ENCODE data around the gene CCL7.

Gene CCL7

DNA sequence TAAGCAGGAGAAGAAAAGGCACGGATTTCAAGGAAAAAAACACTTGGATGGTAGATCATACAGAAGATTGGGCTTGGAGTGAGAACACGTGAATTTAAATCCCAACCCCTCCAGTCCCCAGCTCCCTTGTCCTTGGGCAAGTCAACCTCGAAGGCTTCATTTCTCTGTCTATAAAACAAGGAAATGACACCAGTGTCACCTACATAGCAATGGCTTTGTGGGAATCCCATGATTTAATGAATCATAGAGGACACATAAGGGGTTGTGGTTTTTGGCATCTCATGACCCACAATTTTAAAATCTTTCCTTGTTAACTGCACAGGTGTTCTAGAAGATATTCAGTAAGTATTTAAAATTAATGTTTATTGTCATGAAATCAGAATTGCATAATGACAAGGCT is 23.1 kb upstream of the CCL7 start:
- no peak for DNase-seq (ENCODE audit: low read depth in 2 of 2)

GRCh38 chr17:34248511-34249024 is 21.5 kb upstream of the CCL7 start:
- no peak for DNase-seq (ENCODE audit: low read depth in 2 of 2)

DNA sequence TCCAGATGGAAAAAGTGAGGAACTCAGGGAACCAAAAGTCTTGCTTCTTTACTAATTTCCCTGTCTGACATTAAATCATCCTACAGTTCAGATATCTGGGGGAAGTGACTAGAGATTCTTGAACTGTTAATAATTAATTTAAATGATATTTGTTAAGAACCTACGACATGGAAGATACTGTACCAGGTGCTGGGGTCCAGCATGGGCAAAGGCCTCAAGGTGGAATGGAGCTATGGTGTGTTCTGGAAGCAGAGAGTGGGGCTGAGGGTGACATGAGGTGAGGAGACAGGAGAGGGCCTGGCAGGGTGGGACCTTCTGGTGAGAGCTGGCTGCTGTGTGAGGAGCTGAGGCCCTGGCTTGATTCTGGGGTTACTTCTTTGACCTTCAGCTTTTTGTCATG is 21.0 kb upstream of the CCL7 start:
- DNase-seq (ENCODE audit: low read depth in 2 of 2) = no peak

- no peak for DNase-seq (ENCODE audit: low read depth in 2 of 2)
Measured at GRCh38 chr17:34249478-34249877, 20.5 kb upstream of the CCL7 start.

- no peak for DNase-seq (ENCODE audit: low read depth in 2 of 2)
Measured at GRCh38 chr17:34251186-34251585, 18.8 kb upstream of the CCL7 start.

- DNase-seq (ENCODE audit: low read depth in 2 of 2) = no peak
Measured at GRCh38 chr17:34252095-34252443, 18.0 kb upstream of the CCL7 start.

DNA sequence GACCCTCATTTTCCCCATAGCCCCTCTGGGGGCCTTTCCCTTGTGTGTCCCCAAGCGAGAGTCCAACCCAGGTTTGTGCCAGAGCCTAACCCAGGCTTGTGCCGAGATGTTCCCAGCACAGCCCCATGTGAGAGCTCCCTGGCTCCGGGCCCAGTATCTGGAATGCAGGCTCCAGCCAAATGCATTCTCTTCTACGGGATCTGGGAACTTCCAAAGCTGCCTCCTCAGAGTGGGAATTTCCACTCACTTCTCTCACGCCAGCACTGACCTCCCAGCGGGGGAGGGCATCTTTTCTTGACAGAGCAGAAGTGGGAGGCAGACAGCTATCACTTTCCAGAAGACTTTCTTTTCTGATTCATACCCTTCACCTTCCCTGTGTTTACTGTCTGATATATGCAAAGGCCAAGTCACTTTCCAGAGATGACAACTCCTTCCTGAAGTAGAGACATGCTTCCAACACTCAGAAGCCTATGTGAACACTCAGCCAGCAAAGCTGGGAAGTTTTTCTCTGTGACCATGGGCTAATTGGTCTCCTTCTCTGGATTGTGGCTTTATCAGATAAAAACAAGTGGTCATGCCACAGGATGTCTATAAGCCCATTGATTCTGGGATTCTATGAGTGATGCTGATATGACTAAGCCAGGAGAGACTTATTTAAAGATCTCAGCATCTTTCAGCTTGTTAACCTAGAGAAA is 17.4 kb upstream of the CCL7 start:
- DNase-seq (ENCODE audit: low read depth in 2 of 2) = peak; percentile 80 to 83

DNA sequence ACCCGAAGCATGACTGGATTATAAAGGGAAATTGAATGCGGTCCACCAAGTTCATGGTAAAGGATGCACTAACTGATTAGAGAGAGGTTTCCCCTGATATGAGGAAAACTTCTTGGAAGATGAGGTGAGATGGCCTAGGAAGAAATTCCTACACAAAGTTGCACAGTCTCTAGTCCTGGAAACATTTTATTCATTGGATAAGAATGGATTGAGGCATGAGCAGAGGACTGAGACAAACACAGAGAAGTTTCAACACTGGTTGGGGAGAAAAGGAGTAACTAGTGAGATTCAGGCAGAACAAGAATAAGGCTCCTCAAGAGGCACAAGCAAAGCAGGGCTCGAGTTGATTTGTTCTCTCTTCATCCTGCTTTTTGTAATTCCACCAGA is 16.9 kb upstream of the CCL7 start:
- DNase-seq (ENCODE audit: low read depth in 2 of 2) = no peak

- DNase-seq (ENCODE audit: low read depth in 2 of 2) = peak; percentile 61 to 70
Measured at GRCh38 chr17:34254146-34254545, 15.9 kb upstream of the CCL7 start.

DNA sequence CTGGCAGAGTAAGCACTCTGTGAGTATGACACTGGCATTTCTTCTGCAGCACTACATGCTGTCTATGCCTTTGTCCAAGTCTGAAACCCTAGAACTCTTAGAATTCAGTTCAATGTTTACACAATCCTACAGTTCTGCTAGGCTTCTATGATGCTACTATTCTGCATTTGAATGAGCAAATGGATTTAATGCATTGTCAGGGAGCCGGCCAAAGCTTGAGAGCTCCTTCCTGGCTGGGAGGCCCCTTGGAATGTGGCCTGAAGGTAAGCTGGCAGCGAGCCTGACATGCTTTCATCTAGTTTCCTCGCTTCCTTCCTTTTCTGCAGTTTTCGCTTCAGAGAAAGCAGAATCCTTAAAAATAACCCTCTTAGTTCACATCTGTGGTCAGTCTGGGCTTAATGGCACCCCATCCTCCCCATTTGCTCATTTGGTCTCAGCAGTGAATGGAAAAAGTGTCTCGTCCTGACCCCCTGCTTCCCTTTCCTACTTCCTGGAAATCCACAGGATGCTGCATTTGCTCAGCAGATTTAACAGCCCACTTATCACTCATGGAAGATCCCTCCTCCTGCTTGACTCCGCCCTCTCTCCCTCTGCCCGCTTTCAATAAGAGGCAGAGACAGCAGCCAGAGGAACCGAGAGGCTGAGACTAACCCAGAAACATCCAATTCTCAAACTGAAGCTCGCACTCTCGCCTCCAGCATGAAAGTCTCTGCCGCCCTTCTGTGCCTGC is 15.2 kb upstream of the CCL7 start, which contains the start of gene CCL2:
CCL2 (plus strand) TSS at position 635 of the 730 bp plus-strand sequence; CDS start at position 700, 65 bp downstream.
- peak in 1 of 2 experiments; percentile 42 for DNase-seq (ENCODE audit: low read depth in 2 of 2)

DNA sequence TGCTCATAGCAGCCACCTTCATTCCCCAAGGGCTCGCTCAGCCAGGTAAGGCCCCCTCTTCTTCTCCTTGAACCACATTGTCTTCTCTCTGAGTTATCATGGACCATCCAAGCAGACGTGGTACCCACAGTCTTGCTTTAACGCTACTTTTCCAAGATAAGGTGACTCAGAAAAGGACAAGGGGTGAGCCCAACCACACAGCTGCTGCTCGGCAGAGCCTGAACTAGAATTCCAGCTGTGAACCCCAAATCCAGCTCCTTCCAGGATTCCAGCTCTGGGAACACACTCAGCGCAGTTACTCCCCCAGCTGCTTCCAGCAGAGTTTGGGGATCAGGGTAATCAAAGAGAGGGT is 14.7 kb upstream of the CCL7 start:
- DNase-seq (ENCODE audit: low read depth in 2 of 2) = no peak

GRCh38 chr17:34255841-34256240 is 14.2 kb upstream of the CCL7 start:
- DNase-seq (ENCODE audit: low read depth in 2 of 2) = no peak

GRCh38 chr17:34257299-34257985 is 12.6 kb upstream of the CCL7 start:
- no peak for DNase-seq (ENCODE audit: low read depth in 2 of 2)

GRCh38 chr17:34257986-34258326 is 12.1 kb upstream of the CCL7 start:
- DNase-seq (ENCODE audit: low read depth in 2 of 2) = no peak

DNA sequence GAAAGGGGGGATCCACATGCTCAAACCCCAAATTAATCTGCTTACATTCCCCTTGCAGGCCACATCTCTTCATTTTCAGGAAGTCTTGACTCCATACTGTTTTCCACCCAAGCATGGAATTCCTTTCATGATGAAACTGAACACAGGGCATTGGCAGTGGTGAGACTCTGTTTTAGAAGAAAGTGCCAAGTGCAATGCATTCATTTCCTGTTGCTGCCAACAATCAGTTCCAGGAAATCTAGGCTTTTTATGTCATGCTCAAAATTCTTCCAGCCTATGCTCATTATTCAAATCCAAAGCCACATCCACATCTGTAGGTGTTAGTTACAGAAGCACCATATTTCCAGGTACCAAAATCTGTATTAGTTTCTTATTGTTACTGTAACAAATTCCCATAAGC is 10.9 kb upstream of the CCL7 start:
- DNase-seq (ENCODE audit: low read depth in 2 of 2) = no peak

- no peak for DNase-seq (ENCODE audit: low read depth in 2 of 2)
Measured at GRCh38 chr17:34260861-34261260, 9.2 kb upstream of the CCL7 start.

- DNase-seq (ENCODE audit: low read depth in 2 of 2) = no peak
Measured at GRCh38 chr17:34261568-34262337, 8.3 kb upstream of the CCL7 start.

GRCh38 chr17:34265711-34266110 is 4.3 kb upstream of the CCL7 start:
- no peak for DNase-seq (ENCODE audit: low read depth in 2 of 2)

- DNase-seq (ENCODE audit: low read depth in 2 of 2) = peak; percentile 96
Measured at GRCh38 chr17:34275881-34276280, 5.9 kb downstream of the CCL7 start.

GRCh38 chr17:34276826-34277225 is 6.8 kb downstream of the CCL7 start:
- DNase-seq (ENCODE audit: low read depth in 2 of 2) = no peak

GRCh38 chr17:34283571-34283970 is 13.6 kb downstream of the CCL7 start:
- no peak for DNase-seq (ENCODE audit: low read depth in 2 of 2)

DNA sequence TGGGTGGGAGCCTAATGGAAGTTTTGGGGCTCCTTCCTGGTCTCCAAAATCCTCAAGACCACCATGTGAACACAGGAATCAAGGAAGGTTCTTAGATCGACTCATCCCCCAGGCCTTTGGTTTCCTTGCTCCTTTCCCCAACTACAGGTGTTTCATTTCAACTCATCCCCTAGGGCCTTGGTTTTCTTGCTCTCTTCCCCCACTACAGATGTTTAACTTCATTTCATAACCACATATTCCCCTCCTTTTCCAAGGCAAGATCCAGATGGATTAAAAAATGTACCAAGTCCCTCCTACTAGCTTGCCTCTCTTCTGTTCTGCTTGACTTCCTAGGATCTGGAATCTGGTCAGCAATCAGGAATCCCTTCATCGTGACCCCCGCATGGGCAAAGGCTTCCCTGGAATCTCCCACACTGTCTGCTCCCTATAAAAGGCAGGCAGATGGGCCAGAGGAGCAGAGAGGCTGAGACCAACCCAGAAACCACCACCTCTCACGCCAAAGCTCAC is 15.3 kb downstream of the CCL7 start, which contains the start of gene CCL11:
CCL11 (plus strand) TSS at position 457 of the 507 bp plus-strand sequence. CDS start 67 bp downstream, outside the sequence.
- DNase-seq (ENCODE audit: low read depth in 2 of 2) = no peak

All from fibroblast of skin of left quadriceps (primary cell).